B cell (primary cell): ENCODE results near the gene CD38. TPM values are rescaled to one million over a fixed set of nuclear protein-coding genes. Genes with fewer than 3 reads are reported as not detected.

Experiments
- ATAC-seq: fragments of 200-7000 bp; cut with Tn5 transposase; one replicate; pipeline ENCODE4 v1.10.0; 2021; ENCODE audit warnings: low read depth, mild to moderate bottlenecking, moderate number of reproducible peaks, moderate library complexity
- CTCF ChIA-PET: fragments of 350-600 bp; sonication (Branson Sonifier 250); formaldehyde crosslinking; loops from one replicate; lab custom pipeline; 2021; ENCODE audit warnings: antibody characterized with exemption, inconsistent platforms; lab: Charles Lee
- POLR2A ChIA-PET: fragments of 350-600 bp; sonication (Branson Sonifier 250); formaldehyde crosslinking; loops from one replicate; lab custom pipeline; 2021; ENCODE audit warnings: antibody characterized with exemption; lab: Charles Lee
- DNase-seq: peaks from one replicate; pipeline ENCODE4 v3.0.0; 2013
- H2AFZ ChIP-seq: 2 replicates; pipeline ENCODE4 v1.6.1; 2012; ENCODE audit warnings: mild to moderate bottlenecking, low read depth, low read length; ENCODE audit not compliant: insufficient read depth, poor library complexity, severe bottlenecking
- H3K27ac ChIP-seq, 2 donors: 1 replicate in 1 of 2; 2 replicates in 1 of 2; pipeline ENCODE4 v1.5.1; 2012 to 2013; ENCODE audit warnings: low read length in 2 of 2, mild to moderate bottlenecking in 2 of 2, moderate library complexity in 1 of 2
- H3K27me3 ChIP-seq, 4 experiments: fragments of 200-600 bp in 1 of 4; sonication (generic) in 1 of 4; replicated peaks in 1 of 4; 1 replicate in 2 of 4; 2 replicates in 2 of 4; pipeline versions ENCODE4 v1.6.1 to v1.7.0; 2013 to 2016; ENCODE audit warnings: low read length in 3 of 4, mild to moderate bottlenecking in 2 of 4, mixed read lengths in 1 of 4, moderate library complexity in 1 of 4; ENCODE audit not compliant: insufficient read depth in 4 of 4, control insufficient read depth in 3 of 4; ENCODE audit errors: control extremely low read depth in 1 of 4
- H3K36me3 ChIP-seq, 2 experiments: replicated peaks in 1 of 2; 1 replicate in 1 of 2; 2 replicates in 1 of 2; pipeline versions ENCODE4 v1.6.1 to v1.7.1; 2013; ENCODE audit warnings: low read length in 1 of 2; ENCODE audit not compliant: insufficient read depth in 2 of 2, control insufficient read depth in 1 of 2; ENCODE audit errors: control extremely low read depth in 1 of 2, extremely low read depth in 1 of 2
- H3K4me1 ChIP-seq, 2 donors: fragments of 200-600 bp in 1 of 2; sonication (generic) in 1 of 2; 1 replicate in 1 of 2; 2 replicates in 1 of 2; pipeline versions ENCODE4 v1.5.1 to v1.6.1; 2013 to 2017; ENCODE audit warnings: low read length in 2 of 2; ENCODE audit not compliant: control insufficient read depth in 2 of 2, insufficient read depth in 2 of 2
- H3K4me2 ChIP-seq: replicated peaks from 2 replicates; pipeline ENCODE3; 2012; ENCODE audit warnings: mild to moderate bottlenecking, low read depth, low read length; ENCODE audit not compliant: poor library complexity, severe bottlenecking
- H3K4me3 ChIP-seq, 5 experiments: fragments of 200-600 bp in 1 of 5; sonication (generic) in 1 of 5; 1 replicate in 3 of 5; 2 replicates in 2 of 5; pipeline versions ENCODE4 v1.5.1 to v1.7.0; 2011 to 2016; ENCODE audit warnings: low read length in 4 of 5, mild to moderate bottlenecking in 4 of 5, low read depth in 2 of 5, control low read depth in 1 of 5, moderate library complexity in 1 of 5; ENCODE audit not compliant: insufficient read depth in 1 of 5; ENCODE audit errors: control extremely low read depth in 1 of 5, extremely low read depth in 1 of 5
- H3K79me2 ChIP-seq: fragments of 200-600 bp; sonication (generic); one replicate; pipeline ENCODE4 v1.6.0; 2016; ENCODE audit warnings: low read length; ENCODE audit not compliant: control insufficient read depth, insufficient read depth
- H3K9ac ChIP-seq: fragments of 200-600 bp; sonication (generic); 2 replicates; pipeline ENCODE4 v1.6.1; 2017; ENCODE audit warnings: mild to moderate bottlenecking, low read length, moderate library complexity
- H3K9me3 ChIP-seq, 3 donors: one replicate each; pipeline versions ENCODE4 v1.6.1 to v1.7.1; 2013; ENCODE audit warnings: low read length in 2 of 3; ENCODE audit not compliant: control insufficient read depth in 2 of 3, insufficient read depth in 1 of 3; ENCODE audit errors: control extremely low read depth in 1 of 3
- H4K20me1 ChIP-seq: 2 replicates; pipeline ENCODE4 v1.6.0; 2012; ENCODE audit warnings: mild to moderate bottlenecking, low read length; ENCODE audit not compliant: insufficient read depth, control insufficient read depth, poor library complexity, severe bottlenecking
- H3K27ac Mint-ChIP-seq: one replicate; pipeline ENCODE4 v1.8.0; 2021; ENCODE audit warnings: mixed read lengths
- H3K27me3 Mint-ChIP-seq: one replicate; pipeline ENCODE4 v1.8.0; 2021; ENCODE audit warnings: mixed read lengths
- H3K4me1 Mint-ChIP-seq: one replicate; pipeline ENCODE4 v1.8.0; 2021; ENCODE audit warnings: mixed read lengths
- H3K4me3 Mint-ChIP-seq: one replicate; pipeline ENCODE4 v1.8.0; 2021; ENCODE audit warnings: mixed read lengths
- H3K9me3 Mint-ChIP-seq: one replicate; pipeline ENCODE4 v1.8.0; 2022; ENCODE audit warnings: mixed read lengths; ENCODE audit not compliant: insufficient read depth
- EZH2 ChIP-seq: IDR thresholded peaks from 2 replicates; pipeline ENCODE4 v1.6.1; 2012; ENCODE audit warnings: borderline replicate concordance, low read depth, mild to moderate bottlenecking, moderate library complexity, low read length; ENCODE audit not compliant: insufficient read depth, poor library complexity, severe bottlenecking
- WGBS: methylation state at CpG from one replicate; pipeline ENCODE4 v1.1.5; 2013; ENCODE audit warnings: missing lambda C conversion rate; ENCODE audit not compliant: insufficient coverage; 5-methylcytosine and 5-hydroxymethylcytosine counted together
- intact Hi-C: fragments of 100-400 bp; cut with micrococcal nuclease; formaldehyde crosslinking; loops from one replicate; pipeline ENCODE4 v1.10.0; 2022
- polyA plus RNA-seq: library from polyadenylated mRNA; depleted of rRNA; stranded (reverse); fragments of >200 nt; gene quantifications from 2 replicates; pipeline ENCODE4 v1.2.3, GENCODE V29; 2012
- total RNA-seq, 2 donors: library from RNA; stranded (reverse); fragments of 120-200 nt in 1 of 2; gene quantifications; 1 replicate in 1 of 2; 2 replicates in 1 of 2; pipeline versions ENCODE4 v1.2.3 to v1.2.4, GENCODE V29; 2013 to 2022
- TF ChIP-seq, protein P1 (sequence below): fragments of 200-600 bp; IDR thresholded peaks from one replicate; pipeline ENCODE4 v1.8.0; 2022; ENCODE audit warnings: antibody characterized with exemption, mild to moderate bottlenecking

CD38 gene
- total and polyA plus RNA-seq, 2 donors (not counting 1 experiment from before 2014, with no cell fraction given), result 10.1 to 12.9 TPM

DNA sequence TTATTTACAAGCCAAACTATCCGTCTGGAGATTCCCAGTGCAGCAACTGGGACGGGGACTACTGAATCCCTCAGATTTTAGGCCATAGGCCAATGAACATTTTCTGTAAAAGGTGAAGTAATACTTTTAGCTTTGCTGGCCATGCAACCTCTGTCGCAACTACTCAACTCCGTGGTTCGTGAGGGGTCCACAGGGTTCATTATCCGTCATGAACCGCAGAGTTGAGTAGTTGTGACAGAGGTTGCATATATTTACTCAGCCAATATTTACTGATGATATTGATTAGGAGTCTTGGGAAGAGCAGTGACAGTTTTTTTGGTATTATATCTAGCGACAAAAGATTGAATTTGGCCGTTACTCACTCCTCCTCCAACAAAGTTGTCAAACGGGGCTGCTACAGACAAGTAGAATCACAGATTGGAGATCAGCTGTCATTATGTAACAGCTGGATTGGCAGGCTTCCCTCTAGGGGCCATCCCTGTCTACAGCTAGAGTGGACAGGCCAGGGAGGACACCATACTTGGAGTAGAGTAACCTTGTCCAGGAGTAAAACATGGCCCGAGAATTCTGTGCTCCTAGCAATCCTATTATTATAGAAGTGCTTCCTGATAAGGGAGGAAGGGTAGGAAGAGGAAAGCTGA, 37.2 kb upstream of the CD38 start:
- no peaks in the 10 kb centered on the region for H3K4me1 Mint-ChIP-seq
- no peak overlapping the region for H3K4me3 Mint-ChIP-seq
- H3K4me3 ChIP-seq, result no peak overlapping the region
- no peaks in the 10 kb centered on the region for H4K20me1 ChIP-seq
- H2AFZ ChIP-seq, result no peak overlapping the region
- no peak for ATAC-seq
- H3K4me1 ChIP-seq, result peaks cover 0 to 11% of the 10 kb centered on the region in 2 donors
- peaks cover 3 to 19% (median 16%) of the 10 kb centered on the region in 3 donors for H3K9me3 ChIP-seq
- 98% methylated on average over 7 of the region's 11 CpGs for WGBS
- H3K27me3 ChIP-seq, result no peaks in the 10 kb centered on the region
- H3K9ac ChIP-seq, result no peak overlapping the region
- intact Hi-C loops, result no loop called here
- POLR2A ChIA-PET, result no interaction called here
- DNase-seq, result no peak
- H3K79me2 ChIP-seq, result no peaks in the 10 kb centered on the region
- TF ChIP-seq, protein P1, sequence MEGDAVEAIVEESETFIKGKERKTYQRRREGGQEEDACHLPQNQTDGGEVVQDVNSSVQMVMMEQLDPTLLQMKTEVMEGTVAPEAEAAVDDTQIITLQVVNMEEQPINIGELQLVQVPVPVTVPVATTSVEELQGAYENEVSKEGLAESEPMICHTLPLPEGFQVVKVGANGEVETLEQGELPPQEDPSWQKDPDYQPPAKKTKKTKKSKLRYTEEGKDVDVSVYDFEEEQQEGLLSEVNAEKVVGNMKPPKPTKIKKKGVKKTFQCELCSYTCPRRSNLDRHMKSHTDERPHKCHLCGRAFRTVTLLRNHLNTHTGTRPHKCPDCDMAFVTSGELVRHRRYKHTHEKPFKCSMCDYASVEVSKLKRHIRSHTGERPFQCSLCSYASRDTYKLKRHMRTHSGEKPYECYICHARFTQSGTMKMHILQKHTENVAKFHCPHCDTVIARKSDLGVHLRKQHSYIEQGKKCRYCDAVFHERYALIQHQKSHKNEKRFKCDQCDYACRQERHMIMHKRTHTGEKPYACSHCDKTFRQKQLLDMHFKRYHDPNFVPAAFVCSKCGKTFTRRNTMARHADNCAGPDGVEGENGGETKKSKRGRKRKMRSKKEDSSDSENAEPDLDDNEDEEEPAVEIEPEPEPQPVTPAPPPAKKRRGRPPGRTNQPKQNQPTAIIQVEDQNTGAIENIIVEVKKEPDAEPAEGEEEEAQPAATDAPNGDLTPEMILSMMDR, result no peak
- no peak for TF ChIP-seq EZH2
- H3K4me2 ChIP-seq, result no peak overlapping the region
- H3K9me3 Mint-ChIP-seq, result peaks cover 11% of the 10 kb centered on the region
- no peaks in the 10 kb centered on the region for H3K27me3 Mint-ChIP-seq
- H3K27ac ChIP-seq, result no peak overlapping the region
- CTCF ChIA-PET, result interaction anchor here (0.5 kb wide), 1 partner anchor 229 kb away, joined by 3 read pairs; no protein-coding TSS in a partner anchor
- no peaks in the 10 kb centered on the region for H3K36me3 ChIP-seq
- no peak overlapping the region for H3K27ac Mint-ChIP-seq

DNA sequence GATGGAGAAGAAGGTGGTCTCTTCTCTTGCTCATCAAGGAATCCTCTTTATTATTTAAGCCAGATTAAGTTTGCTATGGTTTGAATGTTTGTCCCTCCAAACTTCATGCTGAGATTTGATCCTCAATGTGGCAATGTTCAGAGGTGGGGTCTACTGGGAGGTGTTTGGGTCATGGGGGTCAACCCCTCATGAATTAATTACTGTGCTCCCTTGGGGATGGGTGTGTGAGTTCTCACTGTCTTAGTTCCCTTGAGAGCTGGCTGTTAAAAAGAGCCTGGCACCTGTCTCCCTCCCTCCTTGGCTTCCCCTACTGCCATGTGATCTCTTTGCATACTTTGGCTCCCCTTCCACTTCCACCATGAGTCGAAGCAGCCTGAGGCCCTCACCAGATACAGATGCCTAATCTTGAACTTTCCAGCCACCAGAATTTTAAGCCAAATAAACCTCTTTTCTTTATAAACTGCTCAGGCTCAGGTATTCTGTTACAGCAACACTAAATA, 36.0 kb upstream of the CD38 start:
- Histone ChIP-seq H3K9me3 (peaks cover 6 to 20% (median 19%) of the 10 kb centered on the region in 3 donors), H3K36me3 (no peaks in the 10 kb centered on the region), H3K9ac (no peak overlapping the region), H3K27ac (no peak overlapping the region), H3K4me2 (no peak overlapping the region), H3K4me1 (no peaks in the 10 kb centered on the region), H2AFZ (no peak overlapping the region), H3K27me3 (no peaks in the 10 kb centered on the region), H4K20me1 (no peaks in the 10 kb centered on the region), H3K4me3 (no peak overlapping the region), H3K79me2 (no peaks in the 10 kb centered on the region)
- WGBS, result 60% methylated on average over 1 of the region's 1 CpG
- CTCF ChIA-PET, result no interaction called here
- no peak for TF ChIP-seq EZH2
- TF ChIP-seq, protein P1, result no peak
- Mint-ChIP-seq H3K27me3 (no peaks in the 10 kb centered on the region), H3K4me3 (no peak overlapping the region), H3K4me1 (no peaks in the 10 kb centered on the region), H3K27ac (no peak overlapping the region), H3K9me3 (peaks cover 13% of the 10 kb centered on the region)
- POLR2A ChIA-PET, result no interaction called here
- no peak for DNase-seq
- ATAC-seq, result no peak
- intact Hi-C loops, result no loop called here
